Posterior vena cava (tissue), 2 donors: Measurements from ENCODE around the gene SCGN. TPM values are rescaled to one million over a fixed set of nuclear protein-coding genes. Genes with fewer than 3 reads are reported as not detected.

ENCODE experiments used
- DNase-seq: peaks from one replicate; pipeline ENCODE4 v3.0.0-alpha.2; 2020; ENCODE audit warnings: low spot score
- intact Hi-C, 2 donors: fragments of 100-400 bp; cut with DNase I; formaldehyde crosslinking; loops; one replicate each; pipeline versions ENCODE4 v1.14.1 to v1.14.2; 2022 to 2023
- total RNA-seq, 2 donors: library from RNA; stranded (reverse); fragmentation: NEBNext Ultra II Directional; extraction: Animal tissue kit (Norgen Biotek cat#: 25700); gene quantifications; one replicate each; pipeline ENCODE4 v1.2.1, GENCODE V29; 2021
- donor health status: DM: yes; HTN: yes; CAD: no.
- donor health status: DM: yes; HTN: yes; CAD: no.

Gene SCGN
- total RNA-seq, 2 donors from 2014 or later, result not detected

DNA sequence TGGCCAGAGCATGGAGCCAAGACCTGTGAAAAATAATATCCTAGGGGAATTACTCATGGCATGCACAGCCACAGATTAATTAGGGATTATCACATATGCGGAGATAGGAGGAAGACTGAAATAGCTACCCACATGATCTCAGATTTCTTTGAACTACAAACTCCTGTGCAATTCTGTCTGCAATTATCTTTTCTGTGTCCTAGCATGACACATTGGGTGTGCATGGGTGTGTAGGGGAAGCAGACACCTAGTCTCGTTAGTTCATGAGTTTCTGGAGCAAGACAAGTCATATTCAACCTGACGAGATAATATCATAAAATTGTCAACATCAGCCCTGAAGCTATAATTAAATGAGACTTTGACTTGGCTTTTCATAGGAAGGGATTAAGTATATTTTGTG, 98.9 kb downstream of the SCGN start:
- intact Hi-C loops, result no loop called here
- DNase-seq, result no peak

Other genes with a start within 250 kb of the SCGN start
- not detected for gene SLC17A4, start 102.5 kb downstream of the SCGN start, total RNA-seq
- not detected for gene SLC17A1, start 179.8 kb downstream of the SCGN start, total RNA-seq
- gene SLC17A3, start 222.0 kb downstream of the SCGN start, total RNA-seq, result not detected